ENCODE results near the gene SKA2. TPM values are rescaled to one million over a fixed set of nuclear protein-coding genes. Genes with fewer than 3 reads are reported as not detected.
"Not testable (repeated sequence)": the region's sequence is repeated elsewhere in the genome, so short reads cannot be mapped to it uniquely, and the experiment has no call there.

The SKA2 gene
- total and polyA plus RNA-seq, 2 experiments from 2014 or later: 50.5 to 140 TPM

GRCh38 chr17:59180626-59181025 lies 25.6 kb upstream of the SKA2 start:
- Histone ChIP-seq H3F3A (replicated peaks; ENCODE audit: low read depth) (no peaks in the 10 kb centered on the region), H3K4me3 (no peak overlapping the region), H3K9me2 (ENCODE audit: insufficient read depth) (no peaks in the 10 kb centered on the region), H3K36me3 (ENCODE audit: insufficient read depth) (peaks cover 6% of the 10 kb centered on the region), H3K4me2 (no peak overlapping the region), H3K27ac (ENCODE audit: low read depth) (no peak overlapping the region), H2AFZ (no peak overlapping the region), H3K4me1 (ENCODE audit: insufficient read depth) (no peaks in the 10 kb centered on the region), H4K20me1 (replicated peaks; ENCODE audit: insufficient read depth) (no peaks in the 10 kb centered on the region), H3K27me3 (ENCODE audit: insufficient read depth) (no peaks in the 10 kb centered on the region), H3K79me2 (replicated peaks; ENCODE audit: insufficient read depth) (no peaks in the 10 kb centered on the region)
- Mint-ChIP-seq H3K4me3 (no peak overlapping the region), H3K4me1 (no peaks in the 10 kb centered on the region; the same call in 2 of the 3 replicates), H3K36me3 (ENCODE audit: low read depth) (peaks cover 31% of the 10 kb centered on the region), H3K27ac (no peak overlapping the region), H3K27me3 (ENCODE audit: insufficient read depth, low read depth, poor library complexity) (peaks cover 10% of the 10 kb centered on the region), H3K9me3 (no peaks in the 10 kb centered on the region)
- ATAC-seq (no peak), DNase-seq (ENCODE audit: low spot score) (no peak)
- TF ChIP-seq STAT1 (IDR thresholded peaks at IDR 0.05; ENCODE audit: unreplicated experiment): no peak
- TF ChIP-seq JUNB (IDR thresholded peaks at IDR 0.05; ENCODE audit: unreplicated experiment): no peak
- TF ChIP-seq REST (IDR thresholded peaks at IDR 0.05; ENCODE audit: unreplicated experiment): no peak
- TF ChIP-seq ZNF331 (CRISPR knock-in tag; IDR thresholded peaks at IDR 0.05; ENCODE audit: low read depth): no peak
- TF ChIP-seq CREB1 (CRISPR knock-in tag; IDR thresholded peaks at IDR 0.05; ENCODE audit: low read depth): no peak
- no peak for TF ChIP-seq EZH2phosphoT487 (IDR thresholded peaks at IDR 0.05; ENCODE audit: unreplicated experiment)
- TF ChIP-seq NANOG (IDR thresholded peaks at IDR 0.05; ENCODE audit: borderline replicate concordance): no peak
- TF ChIP-seq EZH2 (IDR thresholded peaks at IDR 0.05; ENCODE audit: low read depth, unreplicated experiment): no peak
- no peak for TF ChIP-seq CTCF (conservative IDR thresholded peaks at IDR 0.05; ENCODE audit: low read depth in 2 of 2)

GRCh38 chr17:59179601-59180000 lies 24.6 kb upstream of the SKA2 start:
- H3K4me2 ChIP-seq; H4K20me1 ChIP-seq (replicated peaks; ENCODE audit: insufficient read depth); H3K4me3 Mint-ChIP-seq; H3K27me3 Mint-ChIP-seq (ENCODE audit: insufficient read depth, low read depth, poor library complexity); H2AFZ ChIP-seq; H3K4me3 ChIP-seq; H3K79me2 ChIP-seq (replicated peaks; ENCODE audit: insufficient read depth); H3K36me3 ChIP-seq (ENCODE audit: insufficient read depth); H3K9me3 Mint-ChIP-seq; ATAC-seq; H3K9me2 ChIP-seq (ENCODE audit: insufficient read depth); H3K4me1 ChIP-seq (ENCODE audit: insufficient read depth); H3K4me1 Mint-ChIP-seq; H3K27ac ChIP-seq (ENCODE audit: low read depth); H3F3A ChIP-seq (replicated peaks; ENCODE audit: low read depth); H3K27me3 ChIP-seq (ENCODE audit: insufficient read depth); DNase-seq (ENCODE audit: low spot score): not testable (repeated sequence)
- H3K27ac Mint-ChIP-seq: peak overlapping the region; percentile 43
- peaks cover 30% of the 10 kb centered on the region for H3K36me3 Mint-ChIP-seq (ENCODE audit: low read depth)

All from GM23338 (cell line).